Vagina (tissue), 2 donors: ENCODE data around the gene C2orf42.

Source experiments
- CTCF ChIP-seq, 3 experiments: fragments of 450-650 bp in 2 of 3; fragments of 200-600 bp in 1 of 3; sonication (generic) in 1 of 3; IDR thresholded peaks; one replicate each; pipeline ENCODE4 v1.5.1; 2017 to 2019; ENCODE audit warnings: antibody characterized with exemption in 3 of 3, mild to moderate bottlenecking in 2 of 3, moderate library complexity in 2 of 3
- POLR2A ChIP-seq, 2 donors: fragments of 450-650 bp; IDR thresholded peaks; one replicate each; pipeline ENCODE4 v1.6.1; 2017; ENCODE audit warnings: antibody characterized with exemption in 2 of 2, mild to moderate bottlenecking in 2 of 2, moderate library complexity in 2 of 2
- POLR2AphosphoS5 ChIP-seq, 2 donors: sonication (generic); formaldehyde crosslinking; IDR thresholded peaks; one replicate each; pipeline ENCODE4 v1.9.0; 2017; ENCODE audit warnings: antibody characterized with exemption in 2 of 2, mild to moderate bottlenecking in 2 of 2, low read depth in 1 of 2; ENCODE audit not compliant: insufficient read depth in 1 of 2

GRCh38 chr2:70124983-70125480, 65.8 kb downstream of the C2orf42 start:
- TF ChIP-seq CTCF (IDR thresholded peaks at IDR 0.05) (peak in 1 of 3 experiments; percentile 23), POLR2A (IDR thresholded peaks at IDR 0.05) (no peak), POLR2AphosphoS5 (IDR thresholded peaks at IDR 0.05; ENCODE audit: insufficient read depth in 1 of 2, low read depth in 1 of 2) (peak in 1 of 2 donors; percentile 79)
